SK-N-SH (cell line): Measurements from ENCODE around the gene SLC47A2.

Experiments used
- FOXM1 ChIP-seq: IDR thresholded peaks from 2 replicates; pipeline ENCODE4 v1.4.0; 2012; ENCODE audit warnings: low read depth, mild to moderate bottlenecking
- MAX ChIP-seq: IDR thresholded peaks from 2 replicates; pipeline ENCODE4 v1.4.0; 2012; ENCODE audit warnings: low read depth
- POLR2AphosphoS5 ChIP-seq: IDR thresholded peaks from 2 replicates; pipeline ENCODE4 v1.6.1; 2012; ENCODE audit warnings: low read depth, low read length
- YY1 ChIP-seq: IDR thresholded peaks from 2 replicates; pipeline ENCODE4 v1.4.0; 2012; ENCODE audit warnings: low read depth, mild to moderate bottlenecking
- TF ChIP-seq, protein P1 (sequence below): fragments of 200-600 bp; sonication (generic); IDR thresholded peaks from 2 replicates; pipeline ENCODE4 v1.6.1; 2017; ENCODE audit warnings: antibody characterized with exemption, mild to moderate bottlenecking, moderate library complexity

GRCh38 chr17:19654342-19654886 lies 62.0 kb downstream of the SLC47A2 start:
- TF ChIP-seq YY1 (no peak), POLR2AphosphoS5 (no peak), MAX (no peak), FOXM1 (no peak)
- TF ChIP-seq, protein P1, sequence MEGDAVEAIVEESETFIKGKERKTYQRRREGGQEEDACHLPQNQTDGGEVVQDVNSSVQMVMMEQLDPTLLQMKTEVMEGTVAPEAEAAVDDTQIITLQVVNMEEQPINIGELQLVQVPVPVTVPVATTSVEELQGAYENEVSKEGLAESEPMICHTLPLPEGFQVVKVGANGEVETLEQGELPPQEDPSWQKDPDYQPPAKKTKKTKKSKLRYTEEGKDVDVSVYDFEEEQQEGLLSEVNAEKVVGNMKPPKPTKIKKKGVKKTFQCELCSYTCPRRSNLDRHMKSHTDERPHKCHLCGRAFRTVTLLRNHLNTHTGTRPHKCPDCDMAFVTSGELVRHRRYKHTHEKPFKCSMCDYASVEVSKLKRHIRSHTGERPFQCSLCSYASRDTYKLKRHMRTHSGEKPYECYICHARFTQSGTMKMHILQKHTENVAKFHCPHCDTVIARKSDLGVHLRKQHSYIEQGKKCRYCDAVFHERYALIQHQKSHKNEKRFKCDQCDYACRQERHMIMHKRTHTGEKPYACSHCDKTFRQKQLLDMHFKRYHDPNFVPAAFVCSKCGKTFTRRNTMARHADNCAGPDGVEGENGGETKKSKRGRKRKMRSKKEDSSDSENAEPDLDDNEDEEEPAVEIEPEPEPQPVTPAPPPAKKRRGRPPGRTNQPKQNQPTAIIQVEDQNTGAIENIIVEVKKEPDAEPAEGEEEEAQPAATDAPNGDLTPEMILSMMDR = no peak
